Kidney glomerular epithelial cell (primary cell): Measurements from ENCODE around the gene ANP32B.
"Not testable (repeated sequence)": the region's sequence is repeated elsewhere in the genome, so short reads cannot be mapped to it uniquely, and the experiment has no call there.

ENCODE experiments used
- DNase-seq: peaks from one replicate; lab custom pipeline; 2025; lab: John Stamatoyannopoulos, UW

ANP32B gene

GRCh38 chr9:97982683-97983588 is at the start of gene ANP32B:
Gene ANP32B, plus strand, starts transcription at chr9:97983341. Its CDS starts 215 bp downstream, at chr9:97983556.
- DNase-seq: peak; percentile 87

- DNase-seq: no peak
These were observed 48.6 kb upstream of the ANP32B start for GRCh38 chr9:97934321-97935115.

- DNase-seq: no peak
These were observed 47.9 kb upstream of the ANP32B start for GRCh38 chr9:97935276-97935675.

GRCh38 chr9:97936998-97937397 is 46.1 kb upstream of the ANP32B start:
- DNase-seq: no peak

GRCh38 chr9:97938081-97938644 is 45.0 kb upstream of the ANP32B start, which contains the start of gene HEMGN:
Gene HEMGN, minus strand, starts transcription at chr9:97938172. Its CDS starts 36 bp downstream, at chr9:97938136.
- no peak for DNase-seq

- DNase-seq: no peak
These were observed 42.9 kb upstream of the ANP32B start for GRCh38 chr9:97940233-97940632.

- no peak for DNase-seq
These were observed 42.4 kb upstream of the ANP32B start for GRCh38 chr9:97940741-97941140.

GRCh38 chr9:97941323-97941722 is 41.8 kb upstream of the ANP32B start:
- no peak for DNase-seq

- DNase-seq: no peak
These were observed 39.8 kb upstream of the ANP32B start for GRCh38 chr9:97943308-97943855.

GRCh38 chr9:97944612-97945011 is 38.5 kb upstream of the ANP32B start:
- no peak for DNase-seq

GRCh38 chr9:97945470-97945869 is 37.7 kb upstream of the ANP32B start:
- DNase-seq: not testable (repeated sequence)

- DNase-seq: not testable (repeated sequence)
These were observed 36.0 kb upstream of the ANP32B start for GRCh38 chr9:97947094-97947493.

- DNase-seq: not testable (repeated sequence)
These were observed 32.3 kb upstream of the ANP32B start for GRCh38 chr9:97950873-97951272.

GRCh38 chr9:97954550-97954989 is 28.6 kb upstream of the ANP32B start:
- peak; percentile 16 for DNase-seq

GRCh38 chr9:97956331-97956730 is 26.8 kb upstream of the ANP32B start:
- DNase-seq: no peak

GRCh38 chr9:97958812-97959511 is 24.2 kb upstream of the ANP32B start:
- no peak for DNase-seq

GRCh38 chr9:97959585-97959984 is 23.6 kb upstream of the ANP32B start:
- DNase-seq: no peak

GRCh38 chr9:97960678-97961328 is 22.3 kb upstream of the ANP32B start:
- not testable (repeated sequence) for DNase-seq

GRCh38 chr9:97961361-97961760 is 21.8 kb upstream of the ANP32B start:
- DNase-seq: no peak

GRCh38 chr9:97962136-97962535 is 21.0 kb upstream of the ANP32B start:
- DNase-seq: no peak

GRCh38 chr9:97962575-97962974 is 20.6 kb upstream of the ANP32B start:
- DNase-seq: no peak
